SHP77 (cell line): ENCODE measurements around the gene PTPRQ.

Source experiments
- DNase-seq, 2 experiments: peaks; one replicate each; lab custom pipeline; 2025; lab: John Stamatoyannopoulos, UW

PTPRQ gene

GRCh38 chr12:80702889-80703805 lies 259.1 kb downstream of the PTPRQ start:
- no peak for DNase-seq

- no peak for DNase-seq
Observed at GRCh38 chr12:80704420-80704819, 260.4 kb downstream of the PTPRQ start.

- no peak for DNase-seq
Observed at GRCh38 chr12:80707126-80707829, 263.2 kb downstream of the PTPRQ start, which contains the start of gene MYF6. Gene MYF6 (plus strand): TSS chr12:80707634. CDS start chr12:80707720, 86 bp downstream.

GRCh38 chr12:80707830-80708258 lies 263.8 kb downstream of the PTPRQ start:
- DNase-seq, result no peak

- no peak for DNase-seq
Observed at GRCh38 chr12:80708259-80708974, 264.4 kb downstream of the PTPRQ start.

- no peak for DNase-seq
Observed at GRCh38 chr12:80708975-80709328, 264.9 kb downstream of the PTPRQ start.

- DNase-seq, result peak in 1 of 2 experiments; percentile 12
Observed at GRCh38 chr12:80709811-80710726, 266.0 kb downstream of the PTPRQ start.

GRCh38 chr12:80710727-80711449 lies 266.9 kb downstream of the PTPRQ start:
- no peak for DNase-seq

GRCh38 chr12:80711866-80712265 lies 267.8 kb downstream of the PTPRQ start:
- DNase-seq, result no peak

- DNase-seq, result no peak
Observed at GRCh38 chr12:80712866-80713265, 268.8 kb downstream of the PTPRQ start.

- no peak for DNase-seq
Observed at GRCh38 chr12:80713419-80713818, 269.4 kb downstream of the PTPRQ start.

- DNase-seq, result no peak
Observed at GRCh38 chr12:80714055-80714454, 270.0 kb downstream of the PTPRQ start.

- DNase-seq, result no peak
Observed at GRCh38 chr12:80714846-80715245, 270.8 kb downstream of the PTPRQ start.

- no peak for DNase-seq
Observed at GRCh38 chr12:80715713-80716249, 271.7 kb downstream of the PTPRQ start.

GRCh38 chr12:80716696-80717469 lies 272.8 kb downstream of the PTPRQ start, which contains the start of gene MYF5:
Gene MYF5 (plus strand): TSS chr12:80716912. CDS start chr12:80717064, 152 bp downstream.
- no peak for DNase-seq

- DNase-seq, result no peak
Observed at GRCh38 chr12:80717856-80718255, 273.8 kb downstream of the PTPRQ start.

- no peak for DNase-seq
Observed at GRCh38 chr12:80720516-80720915, 276.5 kb downstream of the PTPRQ start.

- no peak for DNase-seq
Observed at GRCh38 chr12:80721326-80721725, 277.3 kb downstream of the PTPRQ start.
